Mucosa of descending colon (tissue), 3 donors: ENCODE measurements around the gene CBR4. TPM values are rescaled to one million over a fixed set of nuclear protein-coding genes. Genes with fewer than 3 reads are reported as not detected.

ENCODE experiments used
- ATAC-seq: fragments of 200-7000 bp; cut with Tn5 transposase; one replicate; pipeline ENCODE4 v1.9.1; 2020; ENCODE audit warnings: mild to moderate bottlenecking, moderate library complexity
- DNase-seq, 3 donors: peaks; one replicate each; pipeline ENCODE4 v3.0.0-alpha.2; 2020
- H3K36me3 ChIP-seq: fragments of 200-600 bp; one replicate; pipeline ENCODE4 v1.8.0; 2021; ENCODE audit warnings: low read depth, mild to moderate bottlenecking
- H3K4me1 ChIP-seq: fragments of 200-600 bp; one replicate; pipeline ENCODE4 v1.8.0; 2021; ENCODE audit warnings: low read depth, mild to moderate bottlenecking
- H3K4me3 ChIP-seq: fragments of 200-600 bp; one replicate; pipeline ENCODE4 v1.8.0; 2021; ENCODE audit warnings: mild to moderate bottlenecking
- H3K9me3 ChIP-seq: fragments of 200-600 bp; one replicate; pipeline ENCODE4 v1.8.0; 2021; ENCODE audit warnings: mild to moderate bottlenecking
- intact Hi-C, 2 donors: fragments of 100-400 bp; cut with DNase I in 1 of 2; cut with micrococcal nuclease in 1 of 2; formaldehyde crosslinking; loops; one replicate each; pipeline versions ENCODE4 v1.11.0 to v1.11.1; 2022; cut with DNase I, micrococcal nuclease
- total RNA-seq, 3 donors: library from RNA; stranded (reverse); fragmentation: NEBNext Ultra II Directional in 2 of 3; extraction: Animal tissue kit (Norgen Biotek cat#: 25700) in 2 of 3; gene quantifications; one replicate each; pipeline versions ENCODE4 v1.2.1 to v1.2.4, GENCODE V29; 2021 to 2023
- TF ChIP-seq, protein P1 (sequence below): fragments of 200-600 bp; IDR thresholded peaks from one replicate; pipeline ENCODE4 v1.8.0; 2022; ENCODE audit warnings: antibody characterized with exemption, mild to moderate bottlenecking
- donor health status: DM: no; HTN: no; CAD: no; lungs with moderate emphysema.
- donor health status: DM: no; HTN: no; CAD: no.
- donor health status: DM: no; HTN: yes; CAD: no.

Gene CBR4
- total RNA-seq, 3 donors from 2014 or later, result 20.9 to 33.6 (median 30.2) TPM

DNA sequence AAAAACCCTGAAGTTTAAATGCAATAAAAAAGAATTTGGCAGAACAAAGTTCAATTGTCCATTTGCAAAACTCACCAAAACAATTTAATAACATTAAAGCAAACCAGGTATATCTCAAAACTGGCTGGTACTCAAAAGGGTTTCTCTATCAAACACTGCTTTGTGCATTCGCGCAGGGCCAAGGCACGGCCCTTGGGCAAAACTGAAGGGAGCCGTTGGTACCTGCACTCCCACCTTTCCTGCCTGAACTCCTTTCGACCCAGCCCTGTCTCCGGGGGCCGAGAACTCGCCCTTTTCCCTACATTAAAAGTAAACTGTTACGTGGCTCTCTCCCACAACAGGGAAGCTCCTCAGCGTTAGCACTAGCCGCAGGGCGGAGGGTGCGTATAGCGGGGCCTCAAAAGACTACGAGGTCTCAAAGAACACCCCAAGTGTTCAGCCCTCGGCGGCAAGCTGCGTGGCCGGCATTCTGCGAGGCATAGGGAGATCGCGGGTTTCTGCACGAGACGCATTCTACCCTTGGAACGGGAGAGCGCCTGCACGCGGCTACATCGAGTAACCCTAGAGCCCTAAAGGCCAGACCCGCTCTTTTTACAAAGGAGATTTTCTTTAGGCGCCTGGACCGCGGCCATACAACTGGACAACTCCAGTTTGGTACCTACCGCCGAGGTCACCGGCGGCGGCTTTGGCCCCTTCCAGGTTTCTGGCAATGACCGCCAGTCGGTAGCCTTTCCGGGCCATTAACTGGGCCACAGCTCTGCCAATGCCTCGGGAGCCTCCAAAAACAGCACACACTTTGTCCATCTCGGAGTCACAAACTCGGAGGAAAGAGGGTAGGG is 550 bp downstream of the CBR4 start:
- ATAC-seq, result peak; percentile 71

DNA sequence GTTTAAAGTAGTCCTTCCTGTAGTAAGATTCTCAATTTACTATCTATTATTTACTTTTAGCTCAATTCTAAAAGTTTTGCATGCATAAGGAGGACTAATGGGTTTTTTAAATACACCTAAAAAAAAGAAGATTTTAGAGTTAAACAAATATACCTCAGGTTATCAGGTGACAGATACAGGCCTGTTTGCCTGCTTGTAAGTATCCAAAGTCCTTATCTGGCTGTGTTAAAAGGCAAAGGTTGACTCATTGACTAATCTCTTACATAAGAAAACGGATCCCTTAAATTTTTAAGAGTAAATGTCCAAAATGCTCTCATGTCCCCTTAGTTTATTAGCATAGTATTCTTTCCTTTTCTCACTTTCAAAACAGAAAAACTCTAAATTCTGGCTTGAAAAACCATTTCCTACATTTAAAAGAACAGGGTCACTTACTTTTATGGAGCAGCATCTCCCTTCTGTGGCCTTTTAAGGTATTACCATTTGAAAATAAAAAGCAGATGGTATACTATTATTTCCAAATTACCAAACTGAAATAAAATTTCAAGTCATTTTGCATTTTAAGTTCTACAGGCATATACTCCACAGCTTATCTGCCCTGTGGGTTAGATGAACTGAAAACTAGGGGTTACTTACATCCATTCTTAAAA is 4.5 kb downstream of the CBR4 start:
- intact Hi-C loops, result loop anchor here (10.0 kb wide), 2 partner anchors 81 to 171 kb away; no protein-coding TSS in a partner anchor
- Histone ChIP-seq H3K4me1 (peaks cover 19% of the 10 kb centered on the region), H3K4me3 (no peak overlapping the region), H3K36me3 (no peaks in the 10 kb centered on the region), H3K9me3 (no peaks in the 10 kb centered on the region)
- no peak for DNase-seq
- ATAC-seq, result no peak
- TF ChIP-seq, protein P1, sequence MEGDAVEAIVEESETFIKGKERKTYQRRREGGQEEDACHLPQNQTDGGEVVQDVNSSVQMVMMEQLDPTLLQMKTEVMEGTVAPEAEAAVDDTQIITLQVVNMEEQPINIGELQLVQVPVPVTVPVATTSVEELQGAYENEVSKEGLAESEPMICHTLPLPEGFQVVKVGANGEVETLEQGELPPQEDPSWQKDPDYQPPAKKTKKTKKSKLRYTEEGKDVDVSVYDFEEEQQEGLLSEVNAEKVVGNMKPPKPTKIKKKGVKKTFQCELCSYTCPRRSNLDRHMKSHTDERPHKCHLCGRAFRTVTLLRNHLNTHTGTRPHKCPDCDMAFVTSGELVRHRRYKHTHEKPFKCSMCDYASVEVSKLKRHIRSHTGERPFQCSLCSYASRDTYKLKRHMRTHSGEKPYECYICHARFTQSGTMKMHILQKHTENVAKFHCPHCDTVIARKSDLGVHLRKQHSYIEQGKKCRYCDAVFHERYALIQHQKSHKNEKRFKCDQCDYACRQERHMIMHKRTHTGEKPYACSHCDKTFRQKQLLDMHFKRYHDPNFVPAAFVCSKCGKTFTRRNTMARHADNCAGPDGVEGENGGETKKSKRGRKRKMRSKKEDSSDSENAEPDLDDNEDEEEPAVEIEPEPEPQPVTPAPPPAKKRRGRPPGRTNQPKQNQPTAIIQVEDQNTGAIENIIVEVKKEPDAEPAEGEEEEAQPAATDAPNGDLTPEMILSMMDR, result no peak

More for the DNA sequence above, 550 bp downstream of the CBR4 start:
- peak; percentile 77 to 83 (median 81) for DNase-seq
- Histone ChIP-seq H3K4me1 (peaks cover 19% of the 10 kb centered on the region), H3K36me3 (no peaks in the 10 kb centered on the region), H3K9me3 (no peaks in the 10 kb centered on the region), H3K4me3 (peak overlapping the region; percentile 44)
- TF ChIP-seq, protein P1, result no peak
- intact Hi-C loops, result loop anchor here (10.0 kb wide), 2 partner anchors 85 to 175 kb away; no protein-coding TSS in a partner anchor

DNA sequence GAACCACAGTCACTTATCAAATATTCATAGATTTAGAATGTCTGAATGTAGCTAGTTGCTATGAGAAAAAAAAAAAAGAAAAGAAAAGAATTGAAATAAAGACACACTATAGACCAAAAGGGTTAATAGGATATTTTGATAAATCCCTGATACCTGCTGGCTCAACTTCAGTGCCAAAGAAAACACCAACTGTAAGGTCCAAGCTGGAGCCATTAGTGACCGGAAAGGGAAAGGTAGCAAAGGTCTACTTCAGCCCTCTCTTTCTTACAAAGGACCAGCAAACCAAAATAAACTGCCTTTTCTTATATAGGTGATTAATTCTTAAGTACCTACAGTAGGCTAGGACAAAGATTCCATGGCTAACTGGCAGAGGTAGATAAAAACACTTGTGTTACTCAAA is 9.7 kb downstream of the CBR4 start:
- H3K4me1 ChIP-seq, result peaks cover 2% of the 10 kb centered on the region
- no peaks in the 10 kb centered on the region for H3K9me3 ChIP-seq
- no peaks in the 10 kb centered on the region for H3K36me3 ChIP-seq
- TF ChIP-seq, protein P1, result no peak
- H3K4me3 ChIP-seq, result no peak overlapping the region
- ATAC-seq (no peak), DNase-seq (no peak)
- intact Hi-C loops, result loop anchor here (10.0 kb wide), 2 partner anchors 76 to 166 kb away; no protein-coding TSS in a partner anchor

DNA sequence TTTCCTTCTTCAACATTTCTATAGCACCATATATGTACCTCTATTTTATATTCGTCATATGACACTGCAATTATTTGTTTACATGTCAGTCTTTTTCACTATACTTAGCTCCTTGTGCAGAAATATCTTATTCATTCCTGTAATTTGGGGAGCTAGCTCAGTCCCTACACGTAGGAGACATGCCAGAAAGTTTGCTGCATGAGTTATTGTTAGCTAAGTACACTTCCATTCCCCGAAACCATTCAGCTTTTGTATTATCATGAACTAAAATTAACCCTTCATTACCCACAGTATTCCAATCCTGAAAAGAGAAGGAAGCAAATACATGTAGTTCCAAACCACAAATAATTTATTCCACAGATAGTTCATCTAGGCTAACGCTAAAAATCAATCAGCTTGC is 10.2 kb downstream of the CBR4 start:
- Histone ChIP-seq H3K9me3 (no peaks in the 10 kb centered on the region), H3K36me3 (no peaks in the 10 kb centered on the region), H3K4me1 (no peaks in the 10 kb centered on the region), H3K4me3 (no peak overlapping the region)
- ATAC-seq, result no peak
- no peak for DNase-seq
- TF ChIP-seq, protein P1, result no peak
- intact Hi-C loops, result loop anchor here (10.0 kb wide), 2 partner anchors 75 to 165 kb away; no protein-coding TSS in a partner anchor

DNA sequence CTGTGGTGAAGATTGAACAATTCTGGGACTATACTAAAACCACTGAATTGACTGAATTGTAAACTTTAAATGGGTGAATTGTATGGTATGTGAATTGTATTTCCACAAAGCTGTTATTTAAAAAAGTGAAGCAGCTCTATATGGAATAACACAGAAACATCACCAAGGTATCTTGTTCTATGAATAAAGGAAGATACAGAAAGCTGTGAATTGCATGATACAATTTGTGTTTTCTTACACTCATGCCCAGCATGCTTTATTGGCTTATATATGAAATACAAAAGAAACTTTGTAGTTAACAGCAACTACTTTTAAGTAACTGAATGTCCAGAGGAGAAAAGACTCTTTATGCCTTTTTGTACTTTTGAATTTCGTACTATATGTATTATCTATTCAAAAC is 11.5 kb downstream of the CBR4 start:
- TF ChIP-seq, protein P1, result no peak
- Histone ChIP-seq H3K9me3 (no peaks in the 10 kb centered on the region), H3K36me3 (no peaks in the 10 kb centered on the region), H3K4me3 (no peak overlapping the region), H3K4me1 (no peaks in the 10 kb centered on the region)
- intact Hi-C loops, result no loop called here
- DNase-seq (no peak), ATAC-seq (no peak)
